T-helper 1 cell (primary cell): ENCODE data around the gene TAS2R30.
"Not testable (repeated sequence)": the region's sequence is repeated elsewhere in the genome, so short reads cannot be mapped to it uniquely, and the experiment has no call there.

Experiments
- DNase-seq, 5 donors: peaks; one replicate each; pipeline ENCODE4 v3.0.0-alpha.2; 2012 to 2020

TAS2R30 gene

GRCh38 chr12:11114130-11114529 lies 20.3 kb downstream of the TAS2R30 start:
- not testable (repeated sequence) for DNase-seq

GRCh38 chr12:11111213-11111612 lies 23.2 kb downstream of the TAS2R30 start:
- not testable (repeated sequence) for DNase-seq

GRCh38 chr12:11108862-11109261 lies 25.6 kb downstream of the TAS2R30 start:
- no peak for DNase-seq

- DNase-seq = no peak
These were observed 26.7 kb downstream of the TAS2R30 start for GRCh38 chr12:11107719-11108118.

- no peak for DNase-seq
These were observed 28.2 kb downstream of the TAS2R30 start for GRCh38 chr12:11106288-11106687.

- DNase-seq = no peak
These were observed 28.9 kb downstream of the TAS2R30 start for GRCh38 chr12:11105546-11105945.

- DNase-seq = not testable (repeated sequence)
These were observed 39.5 kb downstream of the TAS2R30 start for GRCh38 chr12:11094910-11095309.

GRCh38 chr12:11092128-11092527 lies 42.3 kb downstream of the TAS2R30 start, which contains the start of gene TAS2R43:
Gene TAS2R43, minus strand, starts transcription at chr12:11092313. Its CDS starts 84 bp downstream, at chr12:11092229.
- no peak for DNase-seq

- DNase-seq = no peak
These were observed 45.2 kb downstream of the TAS2R30 start for GRCh38 chr12:11089246-11089645.

- DNase-seq = peak in 1 of 5 donors; percentile 45
These were observed 49.0 kb downstream of the TAS2R30 start for GRCh38 chr12:11085419-11085818.
